ENCODE measurements around the gene IRF3. TPM values are rescaled to one million over a fixed set of nuclear protein-coding genes. Genes with fewer than 3 reads are reported as not detected.

IRF3 gene
- total RNA-seq, 1 experiment from 2014 or later = 189 TPM

DNA sequence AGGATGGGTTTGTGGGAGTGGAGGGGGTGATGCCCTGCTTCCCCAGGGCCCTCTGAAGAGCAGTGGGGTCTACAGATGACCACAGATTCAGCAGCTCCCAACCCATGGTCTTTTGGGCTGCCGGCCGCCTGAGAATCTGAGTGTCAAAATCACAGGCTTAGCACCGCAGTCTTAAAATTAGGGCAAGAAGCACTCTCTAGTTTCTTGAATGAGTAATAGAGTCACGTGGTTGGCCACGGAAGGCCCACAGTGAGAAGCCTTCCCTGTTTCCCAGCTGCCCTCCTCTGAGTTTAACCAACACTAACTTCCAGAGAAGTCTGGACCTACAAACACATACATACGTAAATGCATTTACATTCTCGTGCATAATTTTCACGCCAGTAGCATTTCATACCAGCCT lies 16.6 kb upstream of the IRF3 start:
- Mint-ChIP-seq H3K27me3 (ENCODE audit: unreplicated experiment) (no peaks in the 10 kb centered on the region), H3K27ac (ENCODE audit: unreplicated experiment) (no peak overlapping the region), H3K4me3 (ENCODE audit: low read depth, unreplicated experiment) (no peak overlapping the region), H3K36me3 (ENCODE audit: insufficient read depth, unreplicated experiment) (peaks cover 89% of the 10 kb centered on the region), H3K4me1 (ENCODE audit: low read depth, unreplicated experiment) (peaks cover 19% of the 10 kb centered on the region), H3K9me3 (ENCODE audit: low read depth, unreplicated experiment) (no peaks in the 10 kb centered on the region)
- CTCF ChIA-PET = no interaction called here
- no TSS peak for BruUV-seq (replicated peaks)
- no peak for TF ChIP-seq CTCF (IDR thresholded peaks at IDR 0.05; ENCODE audit: unreplicated experiment)
- DNase-seq = no peak
- intact Hi-C loops (cut with micrococcal nuclease; ENCODE audit: unreplicated experiment) = loop anchor here (5.0 kb wide), 1 partner anchor 110 kb away; no protein-coding TSS in a partner anchor

GRCh38 chr19:49681830-49682229 lies 16.2 kb upstream of the IRF3 start:
- Mint-ChIP-seq H3K27ac (ENCODE audit: unreplicated experiment) (no peak overlapping the region), H3K9me3 (ENCODE audit: low read depth, unreplicated experiment) (no peaks in the 10 kb centered on the region)
- CTCF ChIA-PET = no interaction called here

GRCh38 chr19:49680421-49681351 lies 15.0 kb upstream of the IRF3 start:
- intact Hi-C loops (cut with micrococcal nuclease; ENCODE audit: unreplicated experiment) = loop anchor here (5.0 kb wide), 1 partner anchor 108 kb away; no protein-coding TSS in a partner anchor
- H3K27me3 Mint-ChIP-seq (ENCODE audit: unreplicated experiment) = no peaks in the 10 kb centered on the region
- peak overlapping the region; percentile 42 for H3K27ac Mint-ChIP-seq (ENCODE audit: unreplicated experiment)
- DNase-seq = peak; percentile 97
- peaks cover 19% of the 10 kb centered on the region for H3K4me1 Mint-ChIP-seq (ENCODE audit: low read depth, unreplicated experiment)
- H3K36me3 Mint-ChIP-seq (ENCODE audit: insufficient read depth, unreplicated experiment) = peaks cover 92% of the 10 kb centered on the region
- CTCF ChIA-PET = interaction anchor here (0.5 to 1.0 kb wide), 6 partner anchors 17 to 230 kb away, joined by 3 to 5 read pairs (median 4); partner anchors contain the start of genes NOSIP, RRAS and SCAF1
- H3K4me3 Mint-ChIP-seq (ENCODE audit: low read depth, unreplicated experiment) = peak overlapping the region; percentile 89
- peak; percentile 96 for TF ChIP-seq CTCF (IDR thresholded peaks at IDR 0.05; ENCODE audit: unreplicated experiment)
- no peaks in the 10 kb centered on the region for H3K9me3 Mint-ChIP-seq (ENCODE audit: low read depth, unreplicated experiment)
- BruUV-seq (replicated peaks) = no TSS peak

More at GRCh38 chr19:49681830-49682229, 16.2 kb upstream of the IRF3 start:
- Mint-ChIP-seq H3K4me3 (ENCODE audit: low read depth, unreplicated experiment) (no peak overlapping the region), H3K4me1 (ENCODE audit: low read depth, unreplicated experiment) (peaks cover 19% of the 10 kb centered on the region), H3K27me3 (ENCODE audit: unreplicated experiment) (no peaks in the 10 kb centered on the region), H3K36me3 (ENCODE audit: insufficient read depth, unreplicated experiment) (peaks cover 89% of the 10 kb centered on the region)
- no TSS peak for BruUV-seq (replicated peaks)
- no peak for TF ChIP-seq CTCF (IDR thresholded peaks at IDR 0.05; ENCODE audit: unreplicated experiment)
- intact Hi-C loops (cut with micrococcal nuclease; ENCODE audit: unreplicated experiment) = loop anchor here (5.0 kb wide), 1 partner anchor 110 kb away; no protein-coding TSS in a partner anchor
- DNase-seq = no peak

DNA sequence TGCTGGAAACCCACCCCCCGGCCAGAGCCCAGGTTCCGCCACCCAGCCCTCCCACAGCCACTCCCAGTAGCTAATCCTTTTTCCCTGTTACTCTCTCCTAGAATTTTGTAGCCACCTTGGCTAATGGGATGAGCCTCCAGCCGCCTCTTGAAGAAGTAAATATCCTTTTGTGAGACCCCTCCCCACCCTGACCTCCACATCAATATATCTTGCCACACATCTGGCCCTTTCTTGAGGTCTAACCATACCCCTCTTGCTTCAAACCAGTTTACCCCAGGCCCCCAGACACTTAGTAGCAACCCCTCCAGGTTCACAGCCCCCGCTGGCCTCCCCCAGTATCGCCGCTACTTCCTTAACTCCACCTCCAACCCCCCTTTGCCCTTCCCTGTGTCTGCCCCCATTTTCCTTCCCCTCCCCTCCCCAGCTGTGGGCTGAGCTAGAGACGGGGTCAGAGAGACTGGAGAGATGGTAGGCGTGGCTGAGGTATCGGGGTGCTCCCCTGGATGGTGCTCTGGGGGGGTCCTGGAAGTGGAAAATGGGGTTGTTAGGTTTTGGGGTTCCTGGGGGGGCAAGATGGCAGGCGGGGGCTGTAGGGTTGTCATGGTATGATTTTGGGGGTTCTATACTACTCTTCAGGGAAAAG lies 14.2 kb upstream of the IRF3 start:
- TF ChIP-seq CTCF (IDR thresholded peaks at IDR 0.05; ENCODE audit: unreplicated experiment) = no peak
- peaks cover 19% of the 10 kb centered on the region for H3K4me1 Mint-ChIP-seq (ENCODE audit: low read depth, unreplicated experiment)
- CTCF ChIA-PET = interaction anchor here (0.6 to 0.9 kb wide), 2 partner anchors 87 to 102 kb away, joined by 3 read pairs; no protein-coding TSS in a partner anchor
- DNase-seq = no peak
- intact Hi-C loops (cut with micrococcal nuclease; ENCODE audit: unreplicated experiment) = loop anchor here (5.0 kb wide), 1 partner anchor 108 kb away; no protein-coding TSS in a partner anchor
- H3K36me3 Mint-ChIP-seq (ENCODE audit: insufficient read depth, unreplicated experiment) = peaks cover 89% of the 10 kb centered on the region
- BruUV-seq (replicated peaks) = no TSS peak
- H3K4me3 Mint-ChIP-seq (ENCODE audit: low read depth, unreplicated experiment) = peak overlapping the region; percentile 89
- peak overlapping the region; percentile 42 for H3K27ac Mint-ChIP-seq (ENCODE audit: unreplicated experiment)
- H3K27me3 Mint-ChIP-seq (ENCODE audit: unreplicated experiment) = no peaks in the 10 kb centered on the region
- no peaks in the 10 kb centered on the region for H3K9me3 Mint-ChIP-seq (ENCODE audit: low read depth, unreplicated experiment)

Data from Calu3 (cell line).